ENCODE results near the gene PPP1R7.

Gene PPP1R7

DNA sequence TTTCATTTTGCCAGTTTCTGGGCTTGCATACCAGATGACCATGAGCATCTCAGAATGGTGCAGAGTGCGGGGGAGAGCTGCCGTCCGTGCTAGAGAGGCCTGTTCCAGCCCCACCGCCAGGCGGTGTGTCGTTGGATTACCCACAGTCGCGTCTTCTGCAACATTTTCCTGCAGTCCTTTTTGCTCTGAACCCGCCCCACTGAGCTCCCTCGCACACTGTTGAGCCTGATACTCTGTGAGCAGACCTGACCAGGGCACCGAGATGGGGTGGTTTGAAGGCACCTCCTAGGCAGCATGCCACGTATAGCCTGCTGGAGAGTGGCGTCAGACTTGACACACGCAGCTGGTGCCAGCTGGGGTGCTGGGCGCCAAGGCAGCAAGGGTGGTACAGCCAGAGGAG lies 18.1 kb downstream of the PPP1R7 start:
- Histone ChIP-seq H3K4me1 (ENCODE audit: control insufficient read depth, insufficient read depth, low read length) (no peaks in the 10 kb centered on the region), H3K36me3 (ENCODE audit: control insufficient read depth, insufficient read depth, low read length) (peaks cover 39% of the 10 kb centered on the region), H3K4me3 (ENCODE audit: low read length) (no peak overlapping the region), H3K9ac (ENCODE audit: low read length) (no peak overlapping the region), H3K27ac (ENCODE audit: low read depth, low read length) (no peak overlapping the region), H3K27me3 (ENCODE audit: control insufficient read depth, insufficient read depth, low read length) (no peaks in the 10 kb centered on the region)

GRCh38 chr2:241173557-241173956 lies 23.3 kb downstream of the PPP1R7 start:
- H3K27me3 ChIP-seq (ENCODE audit: control insufficient read depth, insufficient read depth, low read length), result no peaks in the 10 kb centered on the region
- H3K27ac ChIP-seq (ENCODE audit: low read depth, low read length), result no peak overlapping the region

DNA sequence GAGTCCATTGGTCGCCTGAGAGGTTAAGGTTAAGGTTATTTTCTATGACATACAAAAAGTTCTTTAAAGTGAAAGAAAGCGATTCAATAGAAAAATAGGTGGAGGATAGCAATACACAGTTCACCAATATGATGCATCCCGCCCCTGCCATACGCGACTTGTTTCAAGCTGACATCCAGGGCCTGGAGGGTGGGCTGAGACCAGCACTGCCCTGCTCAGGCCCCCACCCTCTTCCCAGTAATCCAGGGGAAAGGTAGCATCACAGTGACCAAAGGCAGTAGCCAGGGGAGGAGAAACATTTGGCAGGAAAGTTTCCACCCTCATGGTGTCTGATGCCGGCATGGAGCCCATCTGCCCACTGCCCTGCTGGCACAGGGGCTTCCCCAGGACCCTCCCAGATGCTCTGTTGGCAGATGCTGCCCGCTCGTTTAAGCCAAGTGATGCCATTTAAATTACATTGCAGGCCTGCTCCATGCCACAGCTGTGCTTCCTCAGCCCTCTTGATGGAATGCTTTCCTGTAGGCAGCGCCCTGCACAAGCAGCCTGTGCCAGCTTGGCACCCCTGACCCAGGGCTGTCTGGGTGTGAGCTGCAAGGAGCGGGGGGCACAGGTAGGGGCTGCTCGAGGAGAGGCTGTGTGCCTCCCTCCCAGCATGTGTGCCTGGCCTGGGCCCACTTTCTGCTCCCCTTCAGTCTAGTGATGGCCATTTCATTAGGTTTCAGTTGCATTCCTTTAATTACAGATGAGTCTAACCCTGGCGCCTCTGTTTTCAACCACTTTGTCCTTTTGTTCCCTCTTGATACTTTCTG lies 27.5 kb downstream of the PPP1R7 start:
- Histone ChIP-seq H3K27ac (ENCODE audit: low read depth, low read length) (no peak overlapping the region), H3K36me3 (ENCODE audit: control insufficient read depth, insufficient read depth, low read length) (peaks cover 7% of the 10 kb centered on the region), H3K4me1 (ENCODE audit: control insufficient read depth, insufficient read depth, low read length) (no peaks in the 10 kb centered on the region), H3K9ac (ENCODE audit: low read length) (no peak overlapping the region), H3K4me3 (ENCODE audit: low read length) (no peak overlapping the region), H3K27me3 (ENCODE audit: control insufficient read depth, insufficient read depth, low read length) (no peaks in the 10 kb centered on the region)

More at GRCh38 chr2:241173557-241173956, 23.3 kb downstream of the PPP1R7 start:
- peaks cover 27% of the 10 kb centered on the region for H3K36me3 ChIP-seq (ENCODE audit: control insufficient read depth, insufficient read depth, low read length)
- no peak overlapping the region for H3K4me3 ChIP-seq (ENCODE audit: low read length)
- no peak overlapping the region for H3K9ac ChIP-seq (ENCODE audit: low read length)
- no peaks in the 10 kb centered on the region for H3K4me1 ChIP-seq (ENCODE audit: control insufficient read depth, insufficient read depth, low read length)

GRCh38 chr2:241178961-241179360 lies 28.7 kb downstream of the PPP1R7 start:
- Histone ChIP-seq H3K27ac (ENCODE audit: low read depth, low read length) (no peak overlapping the region), H3K4me1 (ENCODE audit: control insufficient read depth, insufficient read depth, low read length) (no peaks in the 10 kb centered on the region), H3K4me3 (ENCODE audit: low read length) (no peak overlapping the region), H3K36me3 (ENCODE audit: control insufficient read depth, insufficient read depth, low read length) (peaks cover 11% of the 10 kb centered on the region), H3K9ac (ENCODE audit: low read length) (no peak overlapping the region), H3K27me3 (ENCODE audit: control insufficient read depth, insufficient read depth, low read length) (no peaks in the 10 kb centered on the region)

- Histone ChIP-seq H3K4me3 (ENCODE audit: low read length) (no peak overlapping the region), H3K4me1 (ENCODE audit: control insufficient read depth, insufficient read depth, low read length) (no peaks in the 10 kb centered on the region), H3K27ac (ENCODE audit: low read depth, low read length) (no peak overlapping the region), H3K27me3 (ENCODE audit: control insufficient read depth, insufficient read depth, low read length) (no peaks in the 10 kb centered on the region), H3K9ac (ENCODE audit: low read length) (no peak overlapping the region), H3K36me3 (ENCODE audit: control insufficient read depth, insufficient read depth, low read length) (peaks cover 7% of the 10 kb centered on the region)
Observed at GRCh38 chr2:241179899-241180298, 29.6 kb downstream of the PPP1R7 start.

DNA sequence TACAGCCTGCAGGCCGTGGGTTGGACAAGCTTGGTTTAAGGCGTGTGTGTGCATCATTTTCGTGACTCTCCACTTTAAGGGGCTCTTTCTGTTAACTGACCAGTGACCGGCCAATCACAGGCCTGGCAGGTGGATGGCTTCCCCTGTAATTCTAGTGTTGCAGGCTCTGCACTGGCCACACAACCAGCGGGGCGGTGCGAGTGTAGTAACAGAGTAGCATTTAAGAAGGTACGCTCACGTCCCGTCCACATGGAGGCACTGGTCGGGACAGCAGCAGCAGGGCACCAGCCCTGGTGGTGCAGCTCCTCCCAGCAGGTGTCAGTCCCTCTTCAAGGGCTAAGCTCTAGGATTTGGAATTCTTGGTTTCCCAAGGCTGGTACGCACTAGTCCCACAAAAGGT lies 30.2 kb downstream of the PPP1R7 start:
- Histone ChIP-seq H3K27ac (ENCODE audit: low read depth, low read length) (no peak overlapping the region), H3K4me1 (ENCODE audit: control insufficient read depth, insufficient read depth, low read length) (no peaks in the 10 kb centered on the region), H3K9ac (ENCODE audit: low read length) (no peak overlapping the region), H3K36me3 (ENCODE audit: control insufficient read depth, insufficient read depth, low read length) (peaks cover 7% of the 10 kb centered on the region), H3K27me3 (ENCODE audit: control insufficient read depth, insufficient read depth, low read length) (no peaks in the 10 kb centered on the region), H3K4me3 (ENCODE audit: low read length) (no peak overlapping the region)

GRCh38 chr2:241182126-241182525 lies 31.9 kb downstream of the PPP1R7 start:
- no peaks in the 10 kb centered on the region for H3K4me1 ChIP-seq (ENCODE audit: control insufficient read depth, insufficient read depth, low read length)
- H3K27ac ChIP-seq (ENCODE audit: low read depth, low read length), result no peak overlapping the region
- H3K27me3 ChIP-seq (ENCODE audit: control insufficient read depth, insufficient read depth, low read length), result no peaks in the 10 kb centered on the region
- H3K4me3 ChIP-seq (ENCODE audit: low read length), result no peak overlapping the region
- H3K36me3 ChIP-seq (ENCODE audit: control insufficient read depth, insufficient read depth, low read length), result peaks cover 7% of the 10 kb centered on the region
- H3K9ac ChIP-seq (ENCODE audit: low read length), result no peak overlapping the region

- H3K4me3 ChIP-seq (ENCODE audit: low read length), result no peak overlapping the region
- H3K27me3 ChIP-seq (ENCODE audit: control insufficient read depth, insufficient read depth, low read length), result no peaks in the 10 kb centered on the region
- H3K4me1 ChIP-seq (ENCODE audit: control insufficient read depth, insufficient read depth, low read length), result no peaks in the 10 kb centered on the region
- peaks cover 7% of the 10 kb centered on the region for H3K36me3 ChIP-seq (ENCODE audit: control insufficient read depth, insufficient read depth, low read length)
- H3K9ac ChIP-seq (ENCODE audit: low read length), result no peak overlapping the region
- H3K27ac ChIP-seq (ENCODE audit: low read depth, low read length), result no peak overlapping the region
Observed at GRCh38 chr2:241182531-241183133, 32.4 kb downstream of the PPP1R7 start.

DNA sequence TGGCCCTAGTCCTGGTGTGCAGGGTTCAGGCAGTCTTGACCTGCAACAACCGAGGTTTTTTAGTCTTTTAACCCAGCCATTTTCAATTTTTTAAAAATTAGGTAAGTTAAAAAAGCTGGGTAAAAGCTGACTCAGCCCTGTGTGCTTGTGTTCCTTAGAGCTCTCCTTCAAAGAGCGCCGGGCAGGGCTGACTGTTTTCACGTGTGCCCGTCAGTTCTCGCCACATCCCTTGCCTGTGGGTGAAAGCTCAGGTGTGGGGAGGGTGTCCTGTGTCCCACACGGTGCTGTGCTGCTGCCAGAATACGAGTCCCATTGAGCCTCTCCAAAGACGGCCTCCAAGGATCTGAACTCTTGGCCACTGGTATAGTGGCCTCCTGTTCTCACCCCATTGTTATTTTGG lies 33.0 kb downstream of the PPP1R7 start:
- Histone ChIP-seq H3K4me1 (ENCODE audit: control insufficient read depth, insufficient read depth, low read length) (no peaks in the 10 kb centered on the region), H3K27ac (ENCODE audit: low read depth, low read length) (no peak overlapping the region), H3K36me3 (ENCODE audit: control insufficient read depth, insufficient read depth, low read length) (peaks cover 7% of the 10 kb centered on the region), H3K4me3 (ENCODE audit: low read length) (no peak overlapping the region), H3K27me3 (ENCODE audit: control insufficient read depth, insufficient read depth, low read length) (no peaks in the 10 kb centered on the region), H3K9ac (ENCODE audit: low read length) (no peak overlapping the region)

- no peak overlapping the region for H3K9ac ChIP-seq (ENCODE audit: low read length)
- no peaks in the 10 kb centered on the region for H3K4me1 ChIP-seq (ENCODE audit: control insufficient read depth, insufficient read depth, low read length)
- H3K27ac ChIP-seq (ENCODE audit: low read depth, low read length), result no peak overlapping the region
- H3K4me3 ChIP-seq (ENCODE audit: low read length), result no peak overlapping the region
- H3K36me3 ChIP-seq (ENCODE audit: control insufficient read depth, insufficient read depth, low read length), result peaks cover 3% of the 10 kb centered on the region
- no peaks in the 10 kb centered on the region for H3K27me3 ChIP-seq (ENCODE audit: control insufficient read depth, insufficient read depth, low read length)
Observed at GRCh38 chr2:241184901-241185300, 34.6 kb downstream of the PPP1R7 start.

DNA sequence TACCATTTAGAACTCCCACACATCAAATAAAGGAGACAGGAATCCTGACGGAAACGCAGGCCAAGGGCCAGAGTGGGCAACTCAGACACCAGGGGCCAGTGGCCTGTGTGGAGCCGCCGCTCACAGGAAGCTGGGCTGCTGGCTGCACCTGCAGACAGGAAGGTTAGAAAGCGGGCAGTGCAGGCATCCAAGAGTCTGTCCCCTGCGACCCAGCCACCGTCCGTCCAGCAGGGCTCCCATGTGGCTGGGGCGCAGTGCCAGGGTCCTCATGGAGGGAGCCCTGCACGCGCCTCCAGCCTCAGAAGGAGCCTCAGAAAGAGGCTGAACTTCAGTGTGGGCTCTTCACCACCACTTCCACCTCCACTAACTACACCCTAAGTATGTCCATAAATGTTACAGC lies 35.7 kb downstream of the PPP1R7 start:
- Histone ChIP-seq H3K4me3 (ENCODE audit: low read length) (no peak overlapping the region), H3K27ac (ENCODE audit: low read depth, low read length) (no peak overlapping the region), H3K36me3 (ENCODE audit: control insufficient read depth, insufficient read depth, low read length) (peaks cover 3% of the 10 kb centered on the region), H3K4me1 (ENCODE audit: control insufficient read depth, insufficient read depth, low read length) (no peaks in the 10 kb centered on the region), H3K9ac (ENCODE audit: low read length) (no peak overlapping the region), H3K27me3 (ENCODE audit: control insufficient read depth, insufficient read depth, low read length) (no peaks in the 10 kb centered on the region)

GRCh38 chr2:241187101-241187917 lies 37.0 kb downstream of the PPP1R7 start:
- no peak overlapping the region for H3K27ac ChIP-seq (ENCODE audit: low read depth, low read length)
- peaks cover 3% of the 10 kb centered on the region for H3K36me3 ChIP-seq (ENCODE audit: control insufficient read depth, insufficient read depth, low read length)
- no peak overlapping the region for H3K9ac ChIP-seq (ENCODE audit: low read length)
- H3K4me1 ChIP-seq (ENCODE audit: control insufficient read depth, insufficient read depth, low read length), result no peaks in the 10 kb centered on the region
- H3K4me3 ChIP-seq (ENCODE audit: low read length), result no peak overlapping the region
- H3K27me3 ChIP-seq (ENCODE audit: control insufficient read depth, insufficient read depth, low read length), result no peaks in the 10 kb centered on the region

Data from rectal smooth muscle tissue (tissue), 1 donor.